Breast epithelium (tissue), 3 donors: ENCODE measurements around the gene BRIP1.

ENCODE experiments used
- POLR2A ChIP-seq: fragments of 450-650 bp; IDR thresholded peaks from one replicate; pipeline ENCODE4 v1.6.1; 2016; ENCODE audit warnings: antibody characterized with exemption, mild to moderate bottlenecking, moderate library complexity
- POLR2AphosphoS5 ChIP-seq, 3 donors: sonication (generic); formaldehyde crosslinking; IDR thresholded peaks; one replicate each; pipeline ENCODE4 v1.6.1; 2017; ENCODE audit warnings: antibody characterized with exemption in 3 of 3
- TF ChIP-seq, protein P1 (sequence below), 3 donors: fragments of 450-650 bp; IDR thresholded peaks; one replicate each; pipeline ENCODE4 v1.5.1; 2016 to 2017; ENCODE audit warnings: antibody characterized with exemption in 3 of 3, mild to moderate bottlenecking in 3 of 3, moderate library complexity in 3 of 3

DNA sequence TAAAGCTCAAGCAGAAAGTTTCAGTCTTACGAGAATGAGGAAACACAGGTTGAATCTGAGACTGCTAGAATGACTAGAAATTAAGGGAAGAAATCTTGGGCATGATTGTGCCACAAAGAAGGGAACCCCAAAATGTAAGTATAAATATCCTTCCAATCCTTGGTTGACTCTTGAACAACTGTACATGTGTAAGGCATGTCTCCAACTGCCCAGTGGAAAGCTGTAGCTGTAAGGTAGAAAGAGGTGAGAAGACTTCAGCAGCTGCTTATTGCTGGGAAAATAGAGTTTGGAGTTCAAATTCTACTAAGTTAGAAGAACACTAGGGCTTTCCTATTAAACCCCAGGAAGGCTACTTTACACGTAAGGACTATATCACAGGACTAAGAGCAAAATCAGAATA lies 212.6 kb downstream of the BRIP1 start:
- TF ChIP-seq, protein P1, sequence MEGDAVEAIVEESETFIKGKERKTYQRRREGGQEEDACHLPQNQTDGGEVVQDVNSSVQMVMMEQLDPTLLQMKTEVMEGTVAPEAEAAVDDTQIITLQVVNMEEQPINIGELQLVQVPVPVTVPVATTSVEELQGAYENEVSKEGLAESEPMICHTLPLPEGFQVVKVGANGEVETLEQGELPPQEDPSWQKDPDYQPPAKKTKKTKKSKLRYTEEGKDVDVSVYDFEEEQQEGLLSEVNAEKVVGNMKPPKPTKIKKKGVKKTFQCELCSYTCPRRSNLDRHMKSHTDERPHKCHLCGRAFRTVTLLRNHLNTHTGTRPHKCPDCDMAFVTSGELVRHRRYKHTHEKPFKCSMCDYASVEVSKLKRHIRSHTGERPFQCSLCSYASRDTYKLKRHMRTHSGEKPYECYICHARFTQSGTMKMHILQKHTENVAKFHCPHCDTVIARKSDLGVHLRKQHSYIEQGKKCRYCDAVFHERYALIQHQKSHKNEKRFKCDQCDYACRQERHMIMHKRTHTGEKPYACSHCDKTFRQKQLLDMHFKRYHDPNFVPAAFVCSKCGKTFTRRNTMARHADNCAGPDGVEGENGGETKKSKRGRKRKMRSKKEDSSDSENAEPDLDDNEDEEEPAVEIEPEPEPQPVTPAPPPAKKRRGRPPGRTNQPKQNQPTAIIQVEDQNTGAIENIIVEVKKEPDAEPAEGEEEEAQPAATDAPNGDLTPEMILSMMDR (IDR thresholded peaks at IDR 0.05), result no peak
- TF ChIP-seq POLR2AphosphoS5 (IDR thresholded peaks at IDR 0.05) (no peak), POLR2A (no peak)
